Measurements from ENCODE around the gene PPP1R11.
"Not testable (repeated sequence)": the region's sequence is repeated elsewhere in the genome, so short reads cannot be mapped to it uniquely, and the experiment has no call there.

The PPP1R11 gene, protein sequence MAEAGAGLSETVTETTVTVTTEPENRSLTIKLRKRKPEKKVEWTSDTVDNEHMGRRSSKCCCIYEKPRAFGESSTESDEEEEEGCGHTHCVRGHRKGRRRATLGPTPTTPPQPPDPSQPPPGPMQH

DNA sequence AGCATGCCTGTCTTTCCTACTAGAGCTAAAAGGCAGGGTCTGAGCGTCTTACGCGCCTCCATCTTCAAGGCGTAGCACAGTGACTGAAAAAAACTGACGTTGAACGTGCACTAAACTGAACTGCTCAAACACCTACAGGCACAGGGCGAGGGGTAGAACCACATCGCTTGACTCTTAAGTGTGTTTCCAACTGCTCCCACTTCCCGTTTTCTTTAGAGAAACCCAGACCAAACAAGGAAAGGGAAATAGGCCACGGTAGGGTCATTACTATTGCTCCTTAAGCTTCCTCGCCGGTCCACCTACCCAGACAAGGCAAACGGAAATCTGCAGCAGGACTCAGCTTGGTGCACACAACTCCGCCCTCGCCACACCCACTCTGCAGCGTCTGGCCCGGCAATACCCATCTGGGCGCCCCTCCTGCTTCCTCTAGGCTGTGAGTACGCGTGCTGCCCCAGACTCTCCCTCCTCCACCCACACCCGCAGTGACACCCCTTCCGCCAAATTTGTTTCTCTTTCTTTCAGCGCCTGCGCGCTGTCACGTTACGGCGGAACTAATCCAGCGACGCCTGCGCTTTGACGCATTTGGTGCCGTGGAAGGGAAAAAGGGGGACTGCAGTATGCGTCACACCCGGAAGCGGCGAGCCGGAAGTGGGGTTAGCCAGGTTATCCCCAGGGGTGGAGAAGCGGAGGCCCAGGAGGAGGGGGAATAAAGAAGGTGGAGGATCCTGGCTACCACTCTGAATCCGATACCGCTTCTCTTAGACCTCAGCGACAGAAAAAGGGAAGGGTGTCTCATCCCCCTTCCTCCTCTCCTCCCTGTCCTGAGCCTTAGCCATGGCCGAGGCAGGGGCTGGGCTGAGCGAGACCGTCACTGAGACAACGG lies at the start of gene PPP1R11:
Gene PPP1R11 (plus strand): TSS at position 622 of the 883 bp plus-strand sequence. CDS start 213 bp downstream, at position 835.
- DNase-seq (ENCODE audit: low spot score): peak; percentile 98

DNA sequence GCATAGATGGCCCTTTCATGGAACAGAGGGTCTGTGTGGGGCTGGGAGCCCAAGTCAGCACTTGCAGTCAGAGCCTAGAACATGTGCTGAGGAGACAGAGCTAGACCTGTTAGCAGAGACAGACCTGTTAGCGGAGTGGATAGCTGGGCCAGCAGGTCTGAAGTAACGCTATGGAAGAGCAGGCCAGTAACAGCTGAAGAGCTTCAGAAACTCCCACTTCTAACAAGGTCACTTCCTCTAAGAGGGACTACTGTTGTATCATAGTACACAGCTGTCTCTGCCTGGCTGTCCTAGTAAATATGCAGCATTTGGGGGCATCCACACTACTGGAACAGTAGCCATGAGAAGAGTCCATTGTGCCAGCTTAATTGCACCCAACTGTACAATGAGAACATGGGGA lies 47.2 kb upstream of the PPP1R11 start:
- no peak for DNase-seq (ENCODE audit: low spot score)

DNA sequence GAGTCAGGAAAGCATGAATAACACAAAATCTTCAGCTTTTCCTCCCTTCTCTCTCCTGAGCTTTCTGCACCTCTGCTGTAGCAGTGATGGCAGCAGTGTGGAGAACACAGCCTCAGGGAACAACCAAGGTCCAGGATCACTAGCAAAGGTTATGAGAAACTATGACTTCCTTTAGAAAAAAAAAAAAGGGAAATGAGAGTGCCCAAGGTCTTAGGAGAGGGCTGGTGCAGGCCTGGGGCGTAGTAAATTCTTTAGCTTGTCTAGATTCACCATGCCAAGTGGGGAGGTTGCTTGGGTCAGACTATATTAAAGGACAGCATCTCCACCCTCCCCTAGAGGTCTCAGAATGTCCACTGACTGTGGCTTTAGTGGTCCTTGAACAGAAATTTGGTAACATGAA lies 46.4 kb upstream of the PPP1R11 start:
- no peak for DNase-seq (ENCODE audit: low spot score)

DNA sequence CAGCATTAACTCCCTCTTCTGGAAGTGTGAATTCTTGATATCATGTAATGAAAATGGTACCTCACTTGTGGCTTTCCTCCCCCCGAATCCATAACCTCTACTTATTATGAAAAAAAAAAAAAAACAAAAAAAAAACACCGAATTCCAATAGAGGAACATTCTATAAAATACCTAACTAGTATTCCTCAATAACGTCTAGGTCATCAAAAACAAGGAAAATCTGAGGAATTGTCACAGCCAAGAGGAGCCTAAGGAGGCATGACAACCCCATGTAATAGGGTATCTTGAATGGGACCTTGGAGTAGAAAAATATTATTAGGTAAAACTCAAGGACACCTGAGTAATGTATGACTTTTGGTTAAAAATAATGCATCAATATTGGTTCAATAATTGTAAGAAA lies 44.8 kb upstream of the PPP1R11 start:
- DNase-seq (ENCODE audit: low spot score): no peak

DNA sequence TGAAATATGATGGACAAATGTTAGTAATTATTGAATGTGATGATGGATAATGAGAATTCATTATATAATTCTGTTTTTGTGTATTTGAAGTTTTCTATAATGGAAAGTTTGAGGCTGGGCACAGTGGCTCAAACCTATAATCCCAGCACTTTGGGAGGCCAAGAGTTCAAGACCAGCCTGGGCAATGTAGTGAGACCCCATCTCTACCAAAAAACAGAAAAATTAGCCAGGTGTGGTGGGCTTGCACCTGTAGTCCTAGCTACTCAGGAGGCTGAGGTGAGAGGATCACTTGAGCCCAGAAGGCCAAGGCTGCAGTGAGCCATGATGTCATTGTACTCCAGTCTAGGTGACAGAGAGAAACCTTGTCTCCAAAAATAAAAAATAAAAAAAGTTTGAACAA lies 44.3 kb upstream of the PPP1R11 start:
- DNase-seq (ENCODE audit: low spot score): not testable (repeated sequence)

DNA sequence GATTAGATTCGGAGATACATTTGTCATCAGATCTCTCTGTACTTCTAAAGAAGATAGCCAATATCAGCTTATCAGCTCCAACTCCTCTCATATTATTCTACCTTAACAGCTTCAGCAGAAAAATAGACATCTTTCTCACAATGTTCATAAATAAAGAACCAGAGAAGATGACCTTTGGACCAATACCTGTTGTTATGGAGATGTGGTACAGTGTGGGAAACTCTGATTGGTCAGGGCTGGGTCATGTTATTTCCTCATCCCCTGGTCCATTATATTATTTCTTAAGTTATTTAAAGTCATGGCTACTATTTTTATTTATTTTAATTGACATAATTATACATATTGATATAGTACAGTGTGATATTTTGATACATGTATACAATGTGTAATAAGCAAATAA lies 41.8 kb upstream of the PPP1R11 start:
- DNase-seq (ENCODE audit: low spot score): no peak

DNA sequence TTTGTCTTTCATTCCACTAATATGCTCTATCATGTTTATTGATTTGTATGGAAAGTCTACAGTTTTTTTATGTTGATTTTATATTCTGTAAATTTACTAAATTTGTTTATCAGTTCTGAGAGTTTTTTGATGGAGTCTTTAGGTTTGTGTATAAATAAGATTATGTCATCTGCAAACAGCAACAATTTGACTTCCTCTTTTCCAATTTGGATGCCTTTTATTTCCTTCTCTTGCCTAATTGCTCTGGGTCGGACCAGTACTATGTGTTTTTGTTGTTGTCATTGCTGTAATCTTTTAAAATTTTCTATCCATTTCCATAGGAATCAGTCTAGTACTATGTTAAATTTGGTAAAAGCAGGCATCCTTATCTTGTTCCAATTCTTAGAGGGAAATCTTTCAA lies 37.4 kb upstream of the PPP1R11 start:
- no peak for DNase-seq (ENCODE audit: low spot score)

DNA sequence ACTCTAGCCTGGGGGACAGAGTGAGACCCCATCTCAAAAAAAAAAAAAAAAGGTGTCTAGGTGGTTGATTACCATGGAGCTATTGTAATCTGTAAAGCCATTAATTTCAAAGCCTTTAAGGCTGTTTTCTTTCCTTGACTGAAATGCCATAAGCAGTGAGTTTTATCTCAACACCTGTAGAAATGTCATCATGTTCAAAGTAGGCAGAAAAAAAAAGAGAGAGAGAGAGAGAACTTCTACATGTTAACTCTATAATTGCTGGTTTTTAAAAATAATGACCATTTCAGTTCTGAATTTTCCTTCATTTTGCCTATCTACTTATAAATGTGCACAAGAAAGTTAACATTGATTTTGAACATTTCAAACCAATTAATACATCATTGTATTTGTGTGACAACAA lies 35.6 kb upstream of the PPP1R11 start:
- no peak for DNase-seq (ENCODE audit: low spot score)

DNA sequence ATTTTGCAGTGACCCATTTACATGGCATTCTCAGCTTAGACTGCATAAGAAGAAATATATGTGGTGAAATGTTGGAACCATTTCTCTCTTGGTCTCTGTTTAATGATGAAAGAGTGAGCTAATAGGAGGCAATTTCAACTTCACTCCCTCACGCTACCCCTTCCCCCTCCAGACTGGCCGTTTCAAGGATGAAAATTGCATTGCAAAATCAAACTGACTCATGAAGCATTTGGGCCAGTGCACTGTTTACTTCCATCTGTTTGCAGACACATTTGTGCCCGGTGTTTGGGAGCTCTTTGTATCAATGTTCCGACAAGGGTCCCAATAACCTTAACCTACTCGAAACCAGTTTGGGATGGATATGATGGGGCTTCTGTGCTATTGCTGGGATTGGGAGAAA lies 33.6 kb upstream of the PPP1R11 start:
- DNase-seq (ENCODE audit: low spot score): not testable (repeated sequence)

DNA sequence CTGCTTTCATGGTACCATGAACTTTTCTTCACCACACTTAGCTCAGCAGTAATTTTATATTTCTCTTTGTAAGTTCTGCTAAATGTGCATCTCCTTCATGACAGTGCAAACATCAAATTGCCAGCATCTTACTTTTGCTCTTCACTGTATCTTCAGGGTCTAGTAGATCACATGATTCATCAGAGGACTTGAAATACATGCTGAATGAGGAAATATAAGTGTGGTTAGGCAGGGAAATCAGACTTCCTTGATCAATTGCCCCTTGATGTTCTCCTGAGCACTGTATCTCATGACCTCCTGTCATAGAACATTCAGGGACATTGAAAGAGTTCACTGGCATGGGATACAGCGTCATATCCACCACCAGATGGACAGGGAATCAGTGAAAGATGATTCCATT lies 31.2 kb upstream of the PPP1R11 start:
- no peak for DNase-seq (ENCODE audit: low spot score)

DNA sequence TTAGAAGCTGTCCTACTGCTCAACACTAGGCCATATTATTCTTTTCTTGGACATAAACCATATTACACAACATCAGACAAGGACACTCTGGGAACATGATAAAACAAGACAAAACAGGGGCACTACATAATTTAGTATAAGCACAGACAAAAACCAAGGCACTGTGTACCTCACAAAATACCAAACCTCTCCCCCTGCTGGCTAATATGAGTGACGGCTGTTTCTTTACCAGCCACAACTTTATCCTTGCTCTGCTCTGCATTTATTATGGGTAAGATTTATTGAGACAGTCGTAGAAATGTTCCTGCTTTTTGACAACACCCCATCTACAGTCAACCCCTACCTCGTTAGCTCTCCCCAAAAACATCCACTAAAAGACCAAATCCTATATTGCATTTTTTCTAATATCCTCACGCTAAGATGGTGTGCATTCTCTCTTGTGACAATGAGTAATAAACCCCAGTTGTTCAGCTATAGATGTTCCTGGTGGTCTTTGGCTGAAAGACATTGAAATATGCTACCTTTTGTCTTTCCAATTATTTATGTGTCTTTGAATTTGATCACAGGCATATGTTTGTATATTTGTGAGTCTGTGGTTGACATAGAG lies 29.7 kb upstream of the PPP1R11 start:
- no peak for DNase-seq (ENCODE audit: low spot score)

DNA sequence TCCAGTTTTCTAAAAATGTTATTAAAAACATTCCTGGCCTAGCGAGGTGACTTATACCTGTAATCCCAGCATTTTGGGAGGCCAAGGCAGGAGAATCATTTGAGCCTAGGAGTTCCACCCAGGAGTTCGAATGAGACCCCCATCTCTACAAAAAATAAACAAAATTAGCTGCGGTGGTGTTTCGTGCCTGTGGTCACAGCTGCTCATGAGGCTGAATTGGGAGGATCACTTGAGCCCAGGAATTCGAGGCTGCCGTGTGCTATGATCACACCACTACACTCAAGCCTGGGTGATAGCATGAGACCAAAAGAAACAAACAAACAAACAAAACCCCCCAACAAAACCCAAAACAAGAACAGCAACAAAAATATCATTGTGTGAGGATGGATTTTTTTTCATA lies 25.8 kb upstream of the PPP1R11 start:
- no peak for DNase-seq (ENCODE audit: low spot score)

DNA sequence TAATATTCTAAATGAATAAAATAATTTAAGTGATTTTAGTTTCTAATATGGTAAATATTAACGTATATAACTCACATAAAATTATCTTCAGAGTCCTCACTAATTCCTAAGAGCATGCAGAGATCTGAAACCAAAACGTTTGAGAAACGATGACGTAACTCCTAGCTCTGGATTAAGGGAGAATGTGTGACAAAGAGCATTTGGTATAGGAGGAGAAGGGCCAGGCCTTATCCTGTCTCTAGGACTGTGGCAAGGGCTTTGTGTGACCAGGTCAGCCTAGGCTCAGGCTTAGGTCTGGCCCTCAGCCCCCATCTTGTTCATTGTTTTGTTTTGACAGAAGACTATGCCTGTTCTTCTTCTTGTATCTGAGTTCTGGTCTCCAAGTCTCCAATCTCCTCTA lies 25.2 kb upstream of the PPP1R11 start:
- no peak for DNase-seq (ENCODE audit: low spot score)

DNA sequence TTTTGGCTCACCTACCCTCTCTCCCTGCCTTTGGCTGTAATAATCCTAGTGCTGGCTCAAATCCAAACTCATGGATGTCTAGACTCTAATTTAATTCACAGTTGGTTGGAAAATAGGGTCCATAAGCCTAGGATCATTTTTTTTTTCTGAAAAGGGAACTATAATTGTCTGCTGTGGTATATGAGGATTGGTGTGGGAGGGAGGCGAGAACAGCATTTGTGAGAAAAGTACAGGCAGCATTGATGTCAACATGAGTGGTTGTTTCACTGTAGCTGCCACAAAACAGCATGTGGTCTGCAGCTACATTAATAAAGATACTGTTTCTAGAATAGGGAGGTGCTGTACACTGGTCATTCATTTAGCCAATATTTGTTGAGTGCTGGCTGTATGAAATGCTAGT lies 24.5 kb upstream of the PPP1R11 start:
- DNase-seq (ENCODE audit: low spot score): no peak

DNA sequence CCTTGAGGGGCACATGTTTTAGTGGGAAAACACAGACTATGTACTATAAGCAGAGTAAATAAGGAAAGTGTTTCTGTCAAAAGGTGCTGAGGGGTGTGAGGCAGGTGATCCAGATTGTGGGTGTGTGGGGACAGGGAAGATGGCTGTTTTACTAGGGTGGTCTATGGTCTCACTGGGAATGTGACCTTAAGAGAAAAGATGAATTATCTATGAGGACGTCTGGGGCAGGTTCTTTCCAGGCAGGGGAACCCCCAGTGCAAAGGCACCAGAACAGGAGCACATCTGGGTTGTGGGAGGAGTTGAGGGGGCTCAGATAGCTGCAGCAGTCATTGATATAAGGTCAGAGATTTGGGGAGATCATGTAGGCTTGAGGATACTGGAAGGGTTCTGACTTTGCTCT lies 24.1 kb upstream of the PPP1R11 start:
- no peak for DNase-seq (ENCODE audit: low spot score)

DNA sequence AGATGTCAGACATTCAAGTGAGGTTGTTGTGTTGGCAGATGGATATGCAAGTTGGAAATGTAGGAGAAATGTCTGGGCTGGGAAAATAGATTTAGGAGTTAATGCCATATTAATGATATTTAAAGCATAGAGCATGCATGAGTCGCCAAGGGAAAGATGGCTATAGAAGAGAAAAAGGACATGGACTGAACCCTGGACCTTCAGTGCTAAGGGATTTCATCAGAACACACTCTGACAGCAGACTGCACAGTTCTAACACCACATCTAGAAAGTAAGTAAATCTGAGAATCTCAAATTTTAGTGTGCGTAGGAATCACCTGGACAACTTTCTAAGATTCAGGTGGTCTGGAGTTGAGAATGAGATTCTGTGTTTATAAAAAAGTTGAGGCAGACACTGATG lies 23.3 kb upstream of the PPP1R11 start:
- no peak for DNase-seq (ENCODE audit: low spot score)

DNA sequence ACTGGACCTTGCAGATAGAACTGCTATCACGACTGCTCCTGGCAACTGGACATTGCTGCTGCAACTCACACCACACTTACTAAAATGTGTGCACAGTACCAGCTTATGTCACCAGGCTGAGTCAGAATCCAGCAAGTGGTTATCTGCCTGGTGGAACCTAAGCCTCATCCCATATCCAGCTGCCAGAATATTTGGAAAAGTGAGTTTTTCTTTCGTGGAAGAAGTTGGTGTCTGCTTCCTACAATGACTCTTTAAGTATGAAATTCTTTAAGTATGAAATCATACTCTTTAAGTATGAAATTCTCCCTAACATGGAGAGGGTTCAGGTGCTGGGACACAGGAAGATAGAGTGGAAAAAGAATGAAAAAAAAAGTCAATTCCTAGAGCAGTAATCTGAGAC lies 22.4 kb upstream of the PPP1R11 start:
- DNase-seq (ENCODE audit: low spot score): no peak

DNA sequence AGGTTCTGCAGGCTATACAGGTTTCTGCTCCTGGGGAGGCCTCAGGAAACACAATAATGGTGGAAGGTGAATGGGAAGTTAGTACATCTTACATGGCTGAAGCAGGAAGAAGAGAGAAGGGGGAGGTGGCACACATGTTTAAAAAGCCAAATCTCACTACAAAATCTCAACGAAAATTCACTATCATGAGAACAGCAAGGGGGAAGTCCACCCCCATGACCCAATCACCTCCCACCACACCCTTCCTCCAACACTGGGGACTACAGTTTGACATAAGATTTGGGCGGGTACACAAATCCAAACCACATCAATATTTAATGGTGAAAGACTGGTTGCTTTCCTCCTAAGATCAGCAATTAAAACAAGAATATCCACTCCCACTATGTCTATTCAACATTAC lies 19.8 kb upstream of the PPP1R11 start:
- DNase-seq (ENCODE audit: low spot score): no peak

DNA sequence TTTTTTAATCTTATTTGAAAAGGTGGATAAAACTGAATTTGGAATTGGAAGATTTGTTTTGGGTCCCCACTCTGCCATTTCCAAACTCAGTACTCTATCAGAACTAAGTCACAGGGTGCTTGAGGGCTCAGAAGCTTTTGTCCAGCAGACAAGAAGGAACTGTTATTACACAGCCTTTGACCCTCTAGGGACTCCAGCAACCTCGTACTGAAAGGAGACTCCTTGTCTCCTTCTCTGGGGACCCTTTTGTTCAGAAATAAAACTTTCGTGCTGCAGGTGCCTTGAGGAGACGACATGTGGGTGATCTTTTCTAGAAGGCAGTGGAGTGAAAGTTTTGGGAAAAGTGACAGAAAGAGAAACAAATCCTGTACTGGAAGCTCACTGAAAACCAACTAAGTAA lies 13.3 kb upstream of the PPP1R11 start:
- no peak for DNase-seq (ENCODE audit: low spot score)

DNA sequence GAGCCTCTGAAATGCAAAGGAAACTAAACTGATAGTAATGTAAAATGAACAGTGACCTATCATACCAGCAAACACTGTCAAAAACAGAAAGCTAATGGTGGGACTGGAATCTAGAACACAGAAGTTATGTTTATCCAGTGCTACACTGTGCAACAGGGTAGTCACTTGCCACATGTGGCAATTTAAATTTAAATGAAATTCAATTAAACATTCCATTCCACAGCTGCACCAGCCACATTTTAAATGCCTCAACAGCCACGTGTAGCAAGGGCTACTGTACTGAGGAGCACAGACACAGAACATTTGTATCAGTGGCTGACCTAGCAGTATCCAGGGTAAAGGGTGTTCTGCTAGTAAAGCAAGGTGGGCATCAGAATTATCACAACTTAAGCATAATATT lies 11.5 kb upstream of the PPP1R11 start:
- no peak for DNase-seq (ENCODE audit: low spot score)

DNA sequence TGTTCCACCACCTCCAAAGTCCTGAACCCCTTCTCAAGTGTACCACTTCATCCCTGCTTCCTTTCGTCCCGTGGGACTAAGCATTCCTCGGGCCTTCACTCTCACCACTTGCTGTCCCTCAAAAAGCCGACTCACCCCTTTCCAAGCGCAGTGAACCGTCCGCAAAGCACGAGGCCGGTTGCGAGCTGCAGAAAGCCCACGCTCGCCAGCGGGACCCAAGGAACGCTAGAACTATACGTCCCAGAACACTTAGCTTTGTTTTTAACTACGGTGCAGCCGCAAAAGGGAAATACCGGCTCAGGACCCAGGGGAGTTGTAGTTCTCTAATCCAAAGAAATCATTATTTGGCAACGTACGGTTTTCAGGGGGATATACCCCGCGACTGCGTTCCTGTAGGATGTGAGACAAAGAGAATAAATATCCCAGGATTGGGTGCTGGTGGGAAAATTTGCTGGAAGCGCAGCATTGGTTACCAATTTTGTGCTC lies 6.3 kb upstream of the PPP1R11 start:
- no peak for DNase-seq (ENCODE audit: low spot score)

DNA sequence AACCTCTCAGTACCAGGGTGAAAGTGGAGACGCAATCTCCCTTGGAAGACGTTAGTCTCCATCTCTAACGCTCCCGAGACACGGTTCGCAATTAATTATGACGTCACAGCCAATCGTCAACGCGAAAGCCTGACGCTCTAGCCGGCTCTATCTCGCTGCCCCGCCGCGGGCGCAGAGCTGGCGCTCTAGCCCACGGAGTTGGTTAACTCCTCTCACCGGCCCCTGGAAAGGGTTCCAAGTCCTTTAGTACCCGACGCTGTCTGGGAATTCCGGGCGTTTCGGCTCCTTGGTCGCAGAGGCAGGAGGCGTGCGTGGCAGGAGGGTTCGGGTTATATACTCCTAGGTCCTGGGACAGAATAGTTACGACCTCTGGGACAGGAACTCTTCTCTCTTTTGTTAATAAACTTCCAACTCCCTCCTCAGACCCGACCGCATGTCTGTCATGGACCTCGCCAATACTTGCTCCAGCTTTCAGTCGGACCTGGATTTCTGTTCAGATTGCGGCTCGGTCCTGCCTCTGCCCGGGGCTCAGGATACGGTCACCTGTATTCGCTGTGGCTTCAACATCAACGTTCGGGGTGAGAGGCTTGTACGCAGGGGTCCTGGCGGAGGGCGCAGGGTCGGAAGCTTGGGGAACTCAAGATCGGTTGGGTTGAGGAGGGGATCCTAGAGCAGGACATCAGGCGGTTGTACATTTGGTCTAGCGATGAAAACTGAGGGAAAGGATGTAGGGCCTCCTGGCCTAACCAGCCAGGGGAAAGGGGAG lies 5.7 kb upstream of the PPP1R11 start, which contains the start of gene POLR1H:
Gene POLR1H (plus strand): TSS at position 174 of the 766 bp plus-strand sequence. CDS start 260 bp downstream, at position 434.
- peak; percentile 91 for DNase-seq (ENCODE audit: low spot score)
